HG02623 (cell line): ENCODE measurements around the gene TNKS2.
"Not testable (repeated sequence)": the region's sequence is repeated elsewhere in the genome, so short reads cannot be mapped to it uniquely, and the experiment has no call there.

Experiments
- ATAC-seq: cut with Tn5 transposase; IDR thresholded peaks from one replicate; pipeline ENCODE4 v1.9.1; 2021; ENCODE audit warnings: moderate library complexity; ENCODE audit not compliant: unreplicated experiment

TNKS2 gene

GRCh38 chr10:91796331-91797047 is 1.7 kb upstream of the TNKS2 start:
- peak; percentile 36 for ATAC-seq

GRCh38 chr10:91797048-91797690 is 1.1 kb upstream of the TNKS2 start:
- ATAC-seq, result no peak

- ATAC-seq, result peak; percentile 35
Measured at GRCh38 chr10:91798649-91799611, 704 bp downstream of the TNKS2 start.

- no peak for ATAC-seq
Measured at GRCh38 chr10:91799612-91799975, 1.4 kb downstream of the TNKS2 start.

- ATAC-seq, result no peak
Measured at GRCh38 chr10:91800182-91800581, 2.0 kb downstream of the TNKS2 start.

GRCh38 chr10:91800756-91801155 is 2.5 kb downstream of the TNKS2 start:
- no peak for ATAC-seq

- no peak for ATAC-seq
Measured at GRCh38 chr10:91803386-91804125, 5.3 kb downstream of the TNKS2 start.

GRCh38 chr10:91804126-91804510 is 5.9 kb downstream of the TNKS2 start:
- ATAC-seq, result no peak

GRCh38 chr10:91805110-91805838 is 7.0 kb downstream of the TNKS2 start:
- no peak for ATAC-seq

GRCh38 chr10:91807264-91807663 is 9.0 kb downstream of the TNKS2 start:
- not testable (repeated sequence) for ATAC-seq

- no peak for ATAC-seq
Measured at GRCh38 chr10:91813251-91813650, 15.0 kb downstream of the TNKS2 start.

- no peak for ATAC-seq
Measured at GRCh38 chr10:91816981-91817380, 18.8 kb downstream of the TNKS2 start.

GRCh38 chr10:91820144-91820543 is 21.9 kb downstream of the TNKS2 start:
- ATAC-seq, result no peak

- ATAC-seq, result no peak
Measured at GRCh38 chr10:91824076-91824475, 25.9 kb downstream of the TNKS2 start.

- no peak for ATAC-seq
Measured at GRCh38 chr10:91829268-91829667, 31.0 kb downstream of the TNKS2 start.

GRCh38 chr10:91838199-91838598 is 40.0 kb downstream of the TNKS2 start:
- ATAC-seq, result no peak

- ATAC-seq, result no peak
Measured at GRCh38 chr10:91843083-91843482, 44.9 kb downstream of the TNKS2 start.

- ATAC-seq, result no peak
Measured at GRCh38 chr10:91856637-91857036, 58.4 kb downstream of the TNKS2 start.

- ATAC-seq, result no peak
Measured at GRCh38 chr10:91860885-91861284, 62.7 kb downstream of the TNKS2 start.

- ATAC-seq, result no peak
Measured at GRCh38 chr10:91864099-91864498, 65.9 kb downstream of the TNKS2 start.
